Stimulated activated memory B cell treated with anti-CD40 and anti-IgM and Interleukin-4, amounts not matched to agents 10 μg/mL and 1 μg/mL and 100 μg/mL, for 72 hours (primary cell): ENCODE measurements around the gene LAMC1.
A peak's percentile ranks its signal among the peaks of the same experiment; 100 is the strongest.

ENCODE experiments used
- ATAC-seq: fragments of 150-1000 bp; cut with Tn5 transposase; 2 replicates; pipeline ENCODE4 v1.10.0; 2021
- H3K27ac Mint-ChIP-seq: one replicate; pipeline ENCODE4 v1.8.0; 2022; ENCODE audit warnings: mild to moderate bottlenecking, mixed read lengths
- H3K27me3 Mint-ChIP-seq: one replicate; pipeline ENCODE4 v1.8.0; 2022; ENCODE audit warnings: mixed read lengths
- H3K36me3 Mint-ChIP-seq: one replicate; pipeline ENCODE4 v1.8.0; 2022; ENCODE audit warnings: mixed read lengths
- H3K4me1 Mint-ChIP-seq: one replicate; pipeline ENCODE4 v1.8.0; 2022; ENCODE audit warnings: mixed read lengths
- H3K4me3 Mint-ChIP-seq: one replicate; pipeline ENCODE4 v1.8.0; 2022; ENCODE audit warnings: mild to moderate bottlenecking, moderate library complexity, mixed read lengths
- H3K9me3 Mint-ChIP-seq: one replicate; pipeline ENCODE4 v1.8.0; 2022; ENCODE audit warnings: mixed read lengths

LAMC1 gene

GRCh38 chr1:183125279-183125999, 102.2 kb downstream of the LAMC1 start:
- no peaks in the 10 kb centered on the region for H3K27me3 Mint-ChIP-seq
- no peak overlapping the region for H3K27ac Mint-ChIP-seq
- no peak overlapping the region for H3K4me3 Mint-ChIP-seq
- no peak for ATAC-seq
- peaks cover 22% of the 10 kb centered on the region for H3K4me1 Mint-ChIP-seq
- H3K36me3 Mint-ChIP-seq: peaks cover 59% of the 10 kb centered on the region
- H3K9me3 Mint-ChIP-seq: no peaks in the 10 kb centered on the region

- H3K27ac Mint-ChIP-seq: no peak overlapping the region
- H3K9me3 Mint-ChIP-seq: no peaks in the 10 kb centered on the region
- peaks cover 60% of the 10 kb centered on the region for H3K36me3 Mint-ChIP-seq
- peaks cover 22% of the 10 kb centered on the region for H3K4me1 Mint-ChIP-seq
- no peaks in the 10 kb centered on the region for H3K27me3 Mint-ChIP-seq
- ATAC-seq: no peak
- no peak overlapping the region for H3K4me3 Mint-ChIP-seq
Measured at GRCh38 chr1:183126000-183126366, 102.8 kb downstream of the LAMC1 start.

- peaks cover 58% of the 10 kb centered on the region for H3K36me3 Mint-ChIP-seq
- ATAC-seq: no peak
- no peak overlapping the region for H3K4me3 Mint-ChIP-seq
- no peak overlapping the region for H3K27ac Mint-ChIP-seq
- H3K9me3 Mint-ChIP-seq: no peaks in the 10 kb centered on the region
- no peaks in the 10 kb centered on the region for H3K27me3 Mint-ChIP-seq
- peaks cover 22% of the 10 kb centered on the region for H3K4me1 Mint-ChIP-seq
Measured at GRCh38 chr1:183126528-183126927, 103.3 kb downstream of the LAMC1 start.

- H3K36me3 Mint-ChIP-seq: peaks cover 57% of the 10 kb centered on the region
- H3K4me1 Mint-ChIP-seq: no peaks in the 10 kb centered on the region
- H3K27me3 Mint-ChIP-seq: no peaks in the 10 kb centered on the region
- no peak overlapping the region for H3K27ac Mint-ChIP-seq
- H3K9me3 Mint-ChIP-seq: no peaks in the 10 kb centered on the region
- H3K4me3 Mint-ChIP-seq: no peak overlapping the region
- no peak for ATAC-seq
Measured at GRCh38 chr1:183129921-183130690, 106.9 kb downstream of the LAMC1 start.

- no peak for ATAC-seq
- Mint-ChIP-seq H3K4me1 (no peaks in the 10 kb centered on the region), H3K4me3 (no peak overlapping the region), H3K27ac (no peak overlapping the region), H3K27me3 (no peaks in the 10 kb centered on the region), H3K36me3 (peaks cover 60% of the 10 kb centered on the region), H3K9me3 (no peaks in the 10 kb centered on the region)
Measured at GRCh38 chr1:183131166-183131565, 107.9 kb downstream of the LAMC1 start.

- Mint-ChIP-seq H3K4me3 (no peak overlapping the region), H3K36me3 (peaks cover 56% of the 10 kb centered on the region), H3K27ac (no peak overlapping the region), H3K4me1 (peaks cover 8% of the 10 kb centered on the region), H3K27me3 (no peaks in the 10 kb centered on the region), H3K9me3 (no peaks in the 10 kb centered on the region)
- ATAC-seq: no peak
Measured at GRCh38 chr1:183135336-183135735, 112.1 kb downstream of the LAMC1 start.

GRCh38 chr1:183137782-183138181, 114.6 kb downstream of the LAMC1 start:
- Mint-ChIP-seq H3K4me1 (peaks cover 8% of the 10 kb centered on the region), H3K9me3 (no peaks in the 10 kb centered on the region), H3K27ac (no peak overlapping the region), H3K36me3 (peaks cover 47% of the 10 kb centered on the region), H3K4me3 (no peak overlapping the region), H3K27me3 (no peaks in the 10 kb centered on the region)
- ATAC-seq: no peak

GRCh38 chr1:183138301-183138700, 115.1 kb downstream of the LAMC1 start:
- H3K4me3 Mint-ChIP-seq: no peak overlapping the region

GRCh38 chr1:183139281-183139942, 116.2 kb downstream of the LAMC1 start:
- no peaks in the 10 kb centered on the region for H3K9me3 Mint-ChIP-seq
- no peaks in the 10 kb centered on the region for H3K27me3 Mint-ChIP-seq
- H3K4me1 Mint-ChIP-seq: peaks cover 8% of the 10 kb centered on the region
- H3K4me3 Mint-ChIP-seq: no peak overlapping the region
- peaks cover 31% of the 10 kb centered on the region for H3K36me3 Mint-ChIP-seq
- H3K27ac Mint-ChIP-seq: peak overlapping the region; percentile 7
- ATAC-seq: no peak

More at GRCh38 chr1:183138301-183138700, 115.1 kb downstream of the LAMC1 start:
- H3K36me3 Mint-ChIP-seq: peaks cover 42% of the 10 kb centered on the region
- no peak overlapping the region for H3K27ac Mint-ChIP-seq
- ATAC-seq: no peak
- no peaks in the 10 kb centered on the region for H3K27me3 Mint-ChIP-seq
- H3K9me3 Mint-ChIP-seq: no peaks in the 10 kb centered on the region
- peaks cover 8% of the 10 kb centered on the region for H3K4me1 Mint-ChIP-seq

- Mint-ChIP-seq H3K4me3 (no peak overlapping the region), H3K27me3 (no peaks in the 10 kb centered on the region), H3K27ac (no peak overlapping the region), H3K4me1 (peaks cover 8% of the 10 kb centered on the region), H3K9me3 (no peaks in the 10 kb centered on the region), H3K36me3 (peaks cover 25% of the 10 kb centered on the region)
- no peak for ATAC-seq
Measured at GRCh38 chr1:183140633-183141032, 117.4 kb downstream of the LAMC1 start.

GRCh38 chr1:183142171-183142570, 119.0 kb downstream of the LAMC1 start:
- H3K4me1 Mint-ChIP-seq: peaks cover 8% of the 10 kb centered on the region
- H3K36me3 Mint-ChIP-seq: peaks cover 14% of the 10 kb centered on the region
- no peak overlapping the region for H3K4me3 Mint-ChIP-seq
- no peak overlapping the region for H3K27ac Mint-ChIP-seq
- H3K9me3 Mint-ChIP-seq: no peaks in the 10 kb centered on the region
- no peak for ATAC-seq
- H3K27me3 Mint-ChIP-seq: no peaks in the 10 kb centered on the region

GRCh38 chr1:183143576-183144315, 120.5 kb downstream of the LAMC1 start:
- ATAC-seq: no peak
- Mint-ChIP-seq H3K9me3 (no peaks in the 10 kb centered on the region), H3K4me3 (no peak overlapping the region)

GRCh38 chr1:183144752-183145151, 121.5 kb downstream of the LAMC1 start:
- no peak for ATAC-seq
- Mint-ChIP-seq H3K27ac (no peak overlapping the region), H3K4me3 (no peak overlapping the region), H3K36me3 (peaks cover under 1% of the 10 kb centered on the region), H3K4me1 (peaks cover 1% of the 10 kb centered on the region), H3K27me3 (no peaks in the 10 kb centered on the region), H3K9me3 (no peaks in the 10 kb centered on the region)

More at GRCh38 chr1:183143576-183144315, 120.5 kb downstream of the LAMC1 start:
- peaks cover 8% of the 10 kb centered on the region for H3K36me3 Mint-ChIP-seq
- no peaks in the 10 kb centered on the region for H3K27me3 Mint-ChIP-seq
- no peak overlapping the region for H3K27ac Mint-ChIP-seq
- H3K4me1 Mint-ChIP-seq: peaks cover 8% of the 10 kb centered on the region

GRCh38 chr1:183147735-183148134, 124.5 kb downstream of the LAMC1 start:
- no peaks in the 10 kb centered on the region for H3K4me1 Mint-ChIP-seq
- no peaks in the 10 kb centered on the region for H3K36me3 Mint-ChIP-seq
- ATAC-seq: no peak
- peaks cover 10% of the 10 kb centered on the region for H3K27me3 Mint-ChIP-seq
- H3K27ac Mint-ChIP-seq: no peak overlapping the region
- H3K4me3 Mint-ChIP-seq: no peak overlapping the region
- H3K9me3 Mint-ChIP-seq: no peaks in the 10 kb centered on the region

- H3K9me3 Mint-ChIP-seq: no peaks in the 10 kb centered on the region
- no peaks in the 10 kb centered on the region for H3K36me3 Mint-ChIP-seq
- H3K4me3 Mint-ChIP-seq: no peak overlapping the region
- peaks cover 19% of the 10 kb centered on the region for H3K27me3 Mint-ChIP-seq
- ATAC-seq: no peak
- no peaks in the 10 kb centered on the region for H3K4me1 Mint-ChIP-seq
- no peak overlapping the region for H3K27ac Mint-ChIP-seq
Measured at GRCh38 chr1:183148599-183148998, 125.4 kb downstream of the LAMC1 start.
